ENCODE measurements around the gene SLC43A1. TPM values are rescaled to one million over a fixed set of nuclear protein-coding genes. Genes with fewer than 3 reads are reported as not detected.

SLC43A1 gene
- total RNA-seq, 6 experiments from 2014 or later: 38.9 to 173 (median 106) TPM

- Histone ChIP-seq H3K4me3 (no peak overlapping the region), H3K9me3 (no peaks in the 10 kb centered on the region), H3K27me3 (no peaks in the 10 kb centered on the region), H3K27ac (peak overlapping the region in 2 of 3 donors; percentile 18 to 46), H3K36me3 (peaks cover 0 to 25% (median 14%) of the 10 kb centered on the region in 4 donors), H3K4me1 (peaks cover 0 to 48% (median 15%) of the 10 kb centered on the region in 4 donors)
- intact Hi-C loops (cut with DNase I): loop anchor here in 1 of 2 donors (10.0 kb wide), 1 partner anchor 136 kb away; no protein-coding TSS in a partner anchor
- DNase-seq (peak; percentile 72 to 76 (median 73)), ATAC-seq (peak; percentile 51 to 60 (median 52))
- WGBS (ENCODE audit: insufficient coverage, low coverage, low lambda C conversion rate, missing lambda C conversion rate): 23% methylated on average over 6 of the region's 9 CpGs
- TF ChIP-seq POLR2A (IDR thresholded peaks at IDR 0.05) (peak; percentile 4), CTCF (IDR thresholded peaks at IDR 0.05) (peak; percentile 73 to 80 (median 75))
Measured at GRCh38 chr11:57480409-57481137, 34.9 kb downstream of the SLC43A1 start.

DNA sequence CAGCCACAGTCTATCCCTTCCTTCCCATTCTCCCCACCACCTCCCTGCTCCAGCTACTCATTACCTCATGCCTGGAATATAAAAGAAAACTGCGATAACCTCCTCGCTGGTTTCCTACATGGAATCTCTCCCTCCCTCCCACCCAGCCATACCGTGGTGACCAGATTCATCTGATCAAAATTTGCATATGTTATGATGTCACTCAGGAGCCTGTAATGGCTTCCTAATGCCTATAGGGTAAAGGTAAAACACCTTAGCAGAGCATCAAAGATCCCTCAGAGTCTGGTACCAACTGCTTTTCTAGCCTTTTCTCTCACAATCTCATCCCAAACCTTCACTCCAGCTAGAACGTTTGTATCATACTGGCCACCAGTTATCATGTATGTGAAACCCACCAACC, 35.6 kb downstream of the SLC43A1 start:
- TF ChIP-seq POLR2A (IDR thresholded peaks at IDR 0.05) (no peak), CTCF (IDR thresholded peaks at IDR 0.05) (no peak)
- Histone ChIP-seq H3K4me3 (no peak overlapping the region), H3K9me3 (no peaks in the 10 kb centered on the region), H3K4me1 (peaks cover 0 to 48% (median 15%) of the 10 kb centered on the region in 4 donors), H3K27me3 (no peaks in the 10 kb centered on the region), H3K36me3 (peaks cover 0 to 19% (median 10%) of the 10 kb centered on the region in 4 donors), H3K27ac (peak overlapping the region in 2 of 3 donors; percentile 18 to 46)
- 42% methylated on average over 4 of the region's 4 CpGs for WGBS (ENCODE audit: insufficient coverage, low coverage, low lambda C conversion rate, missing lambda C conversion rate)
- intact Hi-C loops (cut with DNase I): loop anchor here in 1 of 2 donors (10.0 kb wide), 2 partner anchors 45 to 135 kb away; no protein-coding TSS in a partner anchor
- ATAC-seq: no peak
- no peak for DNase-seq

- ATAC-seq: peak in 2 of 4 donors; percentile 2 to 8
- no peaks in the 10 kb centered on the region for H3K9me3 ChIP-seq
- no peak overlapping the region for H3K4me3 ChIP-seq
- H3K27ac ChIP-seq: peak overlapping the region in 1 of 3 donors; percentile 46
- 26% methylated on average over 6 of the region's 11 CpGs for WGBS (ENCODE audit: insufficient coverage, low coverage, low lambda C conversion rate, missing lambda C conversion rate)
- H3K27me3 ChIP-seq: no peaks in the 10 kb centered on the region
- peaks cover 0 to 43% (median 15%) of the 10 kb centered on the region in 4 donors for H3K4me1 ChIP-seq
- peaks cover 0 to 11% (median 6%) of the 10 kb centered on the region in 4 donors for H3K36me3 ChIP-seq
- TF ChIP-seq CTCF (IDR thresholded peaks at IDR 0.05) (no peak), POLR2A (IDR thresholded peaks at IDR 0.05) (no peak)
- intact Hi-C loops (cut with DNase I): loop anchor here in 1 of 2 donors (10.0 kb wide), 1 partner anchor 46 kb away; no protein-coding TSS in a partner anchor
- DNase-seq: no peak
Measured at GRCh38 chr11:57479021-57479663, 36.4 kb downstream of the SLC43A1 start.

- TF ChIP-seq POLR2A (IDR thresholded peaks at IDR 0.05): no peak
- no peak for TF ChIP-seq CTCF (IDR thresholded peaks at IDR 0.05)
- DNase-seq (no peak), ATAC-seq (peak; percentile 1 to 39 (median 10))
- 83% methylated on average over 7 of the region's 11 CpGs for WGBS (ENCODE audit: insufficient coverage, low coverage, low lambda C conversion rate, missing lambda C conversion rate)
- H3K27me3 ChIP-seq: no peaks in the 10 kb centered on the region
- H3K4me1 ChIP-seq: peaks cover 0 to 38% (median 11%) of the 10 kb centered on the region in 4 donors
- H3K4me3 ChIP-seq: no peak overlapping the region
- H3K27ac ChIP-seq: peak overlapping the region in 2 of 3 donors; percentile 15 to 33
- H3K36me3 ChIP-seq: no peaks in the 10 kb centered on the region
- no peaks in the 10 kb centered on the region for H3K9me3 ChIP-seq
- intact Hi-C loops (cut with DNase I): loop anchor here in 1 of 2 donors (10.0 kb wide), 1 partner anchor 47 kb away; no protein-coding TSS in a partner anchor
Measured at GRCh38 chr11:57477507-57478189, 37.9 kb downstream of the SLC43A1 start.
